MM.1S (cell line): ENCODE measurements around the gene DOLPP1.

Source experiments
- CTCF ChIP-seq: fragments of 300-600 bp; sonication (generic); IDR thresholded peaks from 2 replicates; pipeline ENCODE4 v1.5.1; 2016; ENCODE audit warnings: antibody characterized with exemption, low read length, mixed read lengths
- EZH2 ChIP-seq: fragments of 300-600 bp; sonication (generic); optimal IDR thresholded peaks from 2 replicates; pipeline ENCODE3; 2017; ENCODE audit warnings: low read depth, mild to moderate bottlenecking, antibody characterized with exemption, low read length, mixed read lengths
- EZH2phosphoT487 ChIP-seq: fragments of 300-600 bp; sonication (generic); IDR thresholded peaks from 2 replicates; pipeline ENCODE4 v1.6.1; 2018; ENCODE audit warnings: antibody characterized with exemption, low read length

GRCh38 chr9:129103595-129103965 is 22.7 kb downstream of the DOLPP1 start:
- TF ChIP-seq CTCF = no peak
- TF ChIP-seq EZH2phosphoT487 = no peak
- TF ChIP-seq EZH2 = no peak
